ENCODE data around the gene LAPTM5.

Gene LAPTM5

GRCh38 chr1:30712583-30712982, 45.0 kb downstream of the LAPTM5 start:
- DNase-seq = no peak

DNA sequence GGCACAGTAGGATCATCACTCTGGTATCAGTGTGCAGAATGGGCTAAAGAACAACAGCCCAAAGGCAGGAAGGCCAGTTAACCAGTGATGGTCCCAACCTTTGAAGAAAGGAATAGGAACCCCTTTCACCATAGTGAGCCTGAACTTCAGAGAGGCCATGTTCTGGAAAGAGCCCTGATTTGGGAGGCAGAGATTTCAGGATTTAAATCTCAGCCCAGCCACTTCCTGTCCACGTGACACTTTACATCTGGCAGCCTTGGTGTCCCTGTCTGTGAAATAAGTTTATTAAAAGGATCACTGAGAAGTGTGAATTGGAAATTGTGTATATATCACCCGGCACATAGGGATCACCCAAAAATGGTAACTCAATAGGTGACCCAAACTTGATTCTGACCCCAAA, 47.2 kb downstream of the LAPTM5 start:
- DNase-seq = no peak

GRCh38 chr1:30708361-30708728, 49.2 kb downstream of the LAPTM5 start:
- no peak for DNase-seq

- DNase-seq = peak; percentile 58
Measured at GRCh38 chr1:30707412-30708360, 49.9 kb downstream of the LAPTM5 start.

DNA sequence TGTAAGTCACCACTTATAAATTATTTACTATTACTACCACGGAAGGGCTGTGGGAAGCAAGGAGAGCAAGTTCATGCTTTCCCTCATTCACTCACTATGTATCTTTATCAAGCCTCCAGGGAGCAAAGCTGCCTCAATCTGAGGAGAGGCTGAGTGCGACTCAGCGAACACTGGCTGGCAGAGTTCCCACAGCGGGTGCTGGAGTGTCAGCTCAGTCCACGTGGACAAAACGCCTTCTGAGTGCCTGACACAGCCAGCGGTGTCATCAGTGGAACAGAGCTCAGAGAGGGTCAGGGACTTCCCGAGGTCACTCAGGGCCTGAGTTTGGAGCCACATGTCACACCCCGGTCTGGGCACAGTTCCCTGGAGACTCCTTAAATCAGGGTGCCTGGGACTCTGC, 51.0 kb downstream of the LAPTM5 start:
- no peak for DNase-seq

GRCh38 chr1:30705698-30706097, 51.9 kb downstream of the LAPTM5 start:
- no peak for DNase-seq

DNA sequence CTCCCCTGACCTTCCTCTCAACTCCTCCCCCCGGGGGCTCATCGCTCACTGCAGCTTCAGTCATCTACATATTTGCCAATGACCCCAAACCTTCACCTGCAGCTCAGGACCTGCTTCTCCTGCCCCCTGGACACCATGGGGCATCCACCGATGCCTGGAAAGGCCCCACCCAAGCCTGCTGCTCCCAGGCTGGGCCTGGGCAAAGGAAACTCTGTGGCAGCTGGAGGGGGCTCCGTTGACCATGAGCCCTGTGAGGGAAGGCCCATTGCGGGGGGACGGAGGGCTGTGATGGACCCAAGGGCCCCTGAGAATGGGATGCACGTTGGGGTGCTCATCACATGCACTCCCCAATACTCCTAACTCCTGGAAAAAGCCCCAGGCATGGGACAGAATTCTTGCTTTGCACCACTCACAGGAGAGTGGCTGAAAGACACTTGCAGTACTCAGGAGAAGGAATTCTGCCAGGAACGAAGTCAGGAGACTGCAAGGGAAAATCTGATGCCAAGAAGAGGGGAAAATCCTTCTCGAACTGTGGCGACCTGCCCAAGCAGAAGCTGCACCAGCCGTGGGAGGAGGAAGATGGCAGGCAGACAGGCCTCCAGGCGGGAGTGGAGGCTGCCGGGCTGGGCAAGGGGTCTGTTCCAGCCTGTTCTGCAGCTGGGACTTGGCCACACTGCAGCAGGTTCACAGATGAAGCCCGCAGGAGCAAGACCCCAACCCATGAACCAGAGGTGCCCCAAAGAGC, 52.6 kb downstream of the LAPTM5 start:
- DNase-seq = no peak

DNA sequence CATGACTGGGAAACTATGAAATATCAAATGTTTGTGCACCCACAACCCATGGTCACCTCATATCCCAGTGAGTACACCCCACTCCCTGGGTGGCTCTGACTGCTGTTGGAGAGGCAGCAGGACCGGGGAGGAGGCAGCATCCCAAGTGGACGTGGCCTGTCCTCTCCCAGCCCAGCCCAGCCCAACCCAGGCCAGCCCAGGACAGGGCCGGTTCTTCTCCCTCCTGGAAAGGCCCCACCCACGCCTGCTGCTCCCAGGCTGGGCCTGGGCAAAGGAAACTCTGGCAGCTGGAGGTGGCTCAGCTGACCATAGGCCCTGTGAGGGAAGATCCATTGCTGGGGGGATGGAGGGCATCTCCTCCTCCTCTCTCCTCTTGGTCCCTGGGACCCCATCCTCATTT, 53.3 kb downstream of the LAPTM5 start:
- no peak for DNase-seq

- DNase-seq = no peak
Measured at GRCh38 chr1:30702823-30703222, 54.8 kb downstream of the LAPTM5 start.

- no peak for DNase-seq
Measured at GRCh38 chr1:30701258-30701633, 56.3 kb downstream of the LAPTM5 start.

- DNase-seq = no peak
Measured at GRCh38 chr1:30700528-30701257, 56.9 kb downstream of the LAPTM5 start.

GRCh38 chr1:30699762-30700161, 57.8 kb downstream of the LAPTM5 start:
- no peak for DNase-seq

DNA sequence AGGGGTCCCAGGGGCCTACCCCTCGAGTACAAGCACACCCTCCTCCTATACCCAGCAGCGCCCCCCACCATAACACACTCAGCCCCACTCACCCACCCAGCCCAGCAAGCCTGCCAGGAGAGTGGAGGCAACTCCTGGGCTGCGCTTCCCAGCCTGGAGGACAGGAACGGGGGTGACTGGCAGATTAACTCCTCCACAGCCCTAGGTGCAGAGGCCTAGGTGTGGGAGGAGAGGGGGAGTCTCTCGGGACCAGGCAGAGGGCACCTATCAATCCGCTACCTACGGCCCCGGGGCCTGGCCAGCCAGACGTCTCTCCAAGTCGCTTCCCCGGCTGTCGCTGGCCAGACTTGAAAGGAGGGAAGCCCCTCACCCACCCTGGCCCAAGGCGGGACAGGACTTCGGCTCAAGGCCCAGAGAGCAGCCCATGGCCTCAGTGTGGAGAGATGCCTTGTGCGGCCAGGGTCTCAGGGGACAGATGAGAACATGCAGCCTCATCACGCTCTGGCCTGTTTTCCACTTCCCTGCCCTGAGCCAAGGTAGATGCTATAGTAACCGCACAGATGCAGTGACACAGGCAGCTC, 59.1 kb downstream of the LAPTM5 start:
- DNase-seq = no peak

DNA sequence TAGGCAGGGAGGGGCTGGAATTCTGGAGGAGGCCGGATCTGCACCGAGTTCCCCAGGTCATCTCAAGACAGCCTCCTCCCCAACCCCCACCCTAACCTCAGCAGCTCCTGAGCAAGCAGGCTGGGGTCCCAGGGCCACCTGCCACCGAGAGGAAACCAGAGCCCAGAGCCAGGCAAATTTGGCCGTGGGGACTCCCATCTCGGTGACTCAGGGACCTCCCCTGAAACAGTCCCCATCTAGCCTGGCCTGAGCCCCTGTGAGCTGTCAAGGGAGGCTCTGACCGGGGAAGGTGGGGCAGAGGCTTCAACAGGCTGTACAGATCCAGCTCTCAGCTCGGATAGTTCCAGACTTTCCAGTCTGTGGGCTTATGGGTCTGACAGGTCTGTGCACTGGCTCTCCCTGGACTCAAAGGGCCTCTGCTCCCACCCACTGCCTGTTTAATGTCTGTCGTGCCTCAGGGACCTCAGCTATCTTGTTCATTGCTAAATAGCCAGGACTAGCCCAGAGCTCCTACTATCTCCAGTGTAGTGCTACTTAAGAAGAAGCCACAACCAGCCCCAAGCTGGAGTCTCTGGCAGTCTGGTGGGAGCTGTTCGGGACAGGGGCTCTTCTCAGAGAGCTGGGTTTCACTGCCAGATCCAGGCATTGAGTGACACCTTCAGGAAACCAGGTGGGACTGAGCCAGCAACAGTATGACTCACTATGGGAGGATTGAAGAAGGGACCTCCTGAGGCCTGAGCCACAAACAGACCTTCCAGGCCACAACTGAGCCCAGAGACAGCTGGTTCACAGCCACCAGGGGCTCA, 59.8 kb downstream of the LAPTM5 start:
- no peak for DNase-seq

- no peak for DNase-seq
Measured at GRCh38 chr1:30696831-30697230, 60.7 kb downstream of the LAPTM5 start.

- DNase-seq = no peak
Measured at GRCh38 chr1:30695439-30695841, 62.1 kb downstream of the LAPTM5 start.

DNA sequence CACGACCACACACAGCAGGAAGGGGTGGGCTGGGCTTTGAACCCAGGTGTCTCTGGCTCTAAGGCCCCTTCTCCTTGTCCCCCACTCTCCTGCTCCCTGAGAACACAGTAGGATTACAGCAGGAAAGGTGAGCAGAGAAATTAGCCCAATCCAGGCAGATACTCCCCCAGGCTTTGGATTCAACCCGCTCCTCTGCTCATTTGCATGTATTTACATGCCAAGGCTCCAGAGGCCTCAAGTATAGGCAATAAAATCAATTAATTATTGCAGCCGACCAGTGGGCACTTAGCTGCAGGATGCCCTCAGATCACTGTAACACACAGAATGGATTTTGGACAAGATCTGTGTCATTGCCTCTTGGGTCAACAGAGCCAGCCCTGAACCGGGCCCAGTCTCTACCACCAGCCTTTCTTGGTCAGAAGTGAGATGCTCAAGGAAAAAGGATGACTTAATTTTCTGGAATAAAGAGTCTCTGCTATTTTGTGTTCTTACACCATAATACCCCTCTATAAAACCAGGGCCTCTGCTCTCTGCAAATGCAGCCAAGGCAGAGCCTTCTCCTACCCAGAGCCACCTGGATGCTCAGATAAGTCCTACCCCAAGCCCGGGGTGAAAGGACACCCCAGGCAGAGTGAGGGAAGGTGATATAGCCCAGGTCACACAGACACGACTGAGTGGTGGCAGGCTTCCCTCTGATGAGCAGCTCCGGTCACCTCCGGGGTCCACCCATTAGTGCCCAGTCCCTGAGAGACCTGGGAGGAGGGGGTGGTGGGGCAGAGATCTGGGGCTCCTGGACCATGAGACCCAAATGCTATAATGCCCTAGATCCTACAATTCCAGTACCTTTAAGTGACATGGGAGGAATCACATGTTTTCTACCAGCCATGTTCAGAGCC, 63.0 kb downstream of the LAPTM5 start:
- DNase-seq = no peak

GRCh38 chr1:30693822-30694221, 63.8 kb downstream of the LAPTM5 start:
- no peak for DNase-seq

DNA sequence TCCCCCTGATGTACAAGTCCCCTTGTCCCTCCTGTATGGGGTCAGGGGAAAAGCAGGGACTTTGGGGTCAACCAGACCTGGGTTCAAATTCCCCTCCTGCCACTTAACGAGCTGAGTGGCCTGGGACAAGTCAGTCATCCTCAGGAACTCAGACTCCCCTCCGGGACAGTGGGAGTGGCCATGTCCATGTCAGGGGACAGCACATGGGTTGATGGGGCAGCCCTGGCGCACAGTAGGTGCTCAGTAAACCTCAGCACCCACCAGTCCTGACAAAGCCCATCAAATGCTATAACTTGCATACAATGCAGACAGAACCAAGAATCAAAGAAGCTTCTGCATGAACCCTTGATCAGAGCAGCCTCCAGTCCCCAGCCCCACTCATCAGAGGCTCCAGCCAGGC, 64.2 kb downstream of the LAPTM5 start:
- no peak for DNase-seq

- no peak for DNase-seq
Measured at GRCh38 chr1:30692948-30693301, 64.6 kb downstream of the LAPTM5 start.

DNA sequence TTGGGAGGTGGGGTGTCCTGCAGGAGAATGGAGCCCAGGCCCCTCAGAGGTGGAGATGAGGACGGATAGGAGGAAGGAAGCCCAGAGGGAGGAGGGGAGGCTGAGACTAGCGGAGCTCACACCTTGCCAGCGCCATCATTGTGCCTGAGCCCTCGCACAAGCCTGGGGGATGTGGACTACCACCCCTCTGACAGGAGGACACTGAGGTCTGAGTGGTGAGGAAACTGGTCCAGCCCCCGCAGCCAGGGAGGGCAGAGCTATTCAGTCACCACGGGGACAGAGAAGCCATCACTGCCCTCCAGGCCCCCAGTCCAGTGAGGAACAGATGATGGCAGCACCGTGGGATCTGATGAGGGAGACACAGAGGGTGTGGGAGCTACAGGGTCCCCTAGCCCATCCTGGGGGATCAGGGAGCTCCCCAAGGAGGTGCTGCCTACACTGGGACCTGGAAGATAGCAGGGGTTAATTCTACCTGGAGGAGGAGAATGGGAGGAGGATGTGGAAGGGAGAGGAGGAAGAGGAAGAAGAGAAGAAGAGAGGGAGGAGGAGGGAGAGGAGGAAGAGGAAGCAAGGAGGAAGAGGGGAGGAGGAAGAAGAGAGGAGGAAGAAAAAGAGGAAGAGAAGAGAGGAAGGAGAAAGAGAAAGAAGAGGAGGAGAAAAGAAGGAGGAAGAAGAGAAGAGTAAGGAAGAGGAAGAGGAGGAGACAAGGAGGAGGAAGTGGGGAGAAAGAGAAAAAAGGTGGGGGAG, 65.2 kb downstream of the LAPTM5 start:
- DNase-seq = no peak
